OCI-LY3 (cell line): Measurements from ENCODE around the gene GPR146.

Experiments
- H2AFZ ChIP-seq: fragments of 200-600, 300-600 bp; shearing (Covaris generic); 2 replicates; pipeline ENCODE4 v1.6.0; 2014; ENCODE audit warnings: antibody characterized with exemption, low read depth, low read length
- H3K27ac ChIP-seq: fragments of 200-600, 300-600 bp; sonication (generic); 2 replicates; pipeline ENCODE4 v1.5.1; 2014; ENCODE audit warnings: mild to moderate bottlenecking, low read length, moderate library complexity, mixed read lengths
- H3K27me3 ChIP-seq: fragments of 200-600, 300-600 bp; sonication (generic); 2 replicates; pipeline ENCODE4 v1.6.1; 2014; ENCODE audit warnings: low read depth, low read length, mixed read lengths
- H3K36me3 ChIP-seq: fragments of 200-600, 300-600 bp; sonication (generic); replicated peaks from 2 replicates; pipeline ENCODE3; 2014; ENCODE audit warnings: low read depth, low read length, mixed read lengths
- H3K4me1 ChIP-seq: fragments of 300-600, 200-600 bp; sonication (generic); 2 replicates; pipeline ENCODE4 v1.6.1; 2014; ENCODE audit warnings: low read length, mixed read lengths
- H3K4me2 ChIP-seq: fragments of 200-600, 300-600 bp; sonication (generic); 2 replicates; pipeline ENCODE4 v1.6.1; 2014; ENCODE audit warnings: low read length, mixed read lengths
- H3K4me3 ChIP-seq: fragments of 300-600, 200-600 bp; sonication (generic); 2 replicates; pipeline ENCODE4 v1.5.1; 2014; ENCODE audit warnings: antibody characterized with exemption, mild to moderate bottlenecking, low read length, moderate library complexity
- H3K79me2 ChIP-seq: fragments of 300-600, 200-600 bp; shearing (Covaris generic); 2 replicates; pipeline ENCODE4 v1.6.1; 2014; ENCODE audit warnings: mild to moderate bottlenecking, low read length, mixed read lengths
- H3K9ac ChIP-seq: fragments of 300-600, 200-600 bp; shearing (Covaris generic); 2 replicates; pipeline ENCODE4 v1.6.0; 2014; ENCODE audit warnings: mild to moderate bottlenecking, low read length, moderate library complexity
- H3K9me3 ChIP-seq: fragments of 200-600, 300-600 bp; shearing (Covaris generic); 2 replicates; pipeline ENCODE4 v1.6.1; 2014; ENCODE audit warnings: low read length, mixed read lengths; ENCODE audit not compliant: insufficient read depth
- H4K20me1 ChIP-seq: fragments of 200-600, 300-600 bp; sonication (generic); 2 replicates; pipeline ENCODE4 v1.6.1; 2016; ENCODE audit warnings: low read length, mixed read lengths; ENCODE audit not compliant: insufficient read depth
- EZH2phosphoT487 ChIP-seq: fragments of 200-600 bp; shearing (Covaris generic); IDR thresholded peaks from 2 replicates; pipeline ENCODE4 v1.6.1; 2018; ENCODE audit warnings: antibody characterized with exemption, mixed run types, low read depth
- TF ChIP-seq, protein P1 (sequence below): fragments of 200-600, 300-600 bp; sonication (generic); IDR thresholded peaks from 2 replicates; pipeline ENCODE4 v1.5.1; 2014; ENCODE audit warnings: antibody characterized with exemption, low read length, low read depth

GPR146 gene

DNA sequence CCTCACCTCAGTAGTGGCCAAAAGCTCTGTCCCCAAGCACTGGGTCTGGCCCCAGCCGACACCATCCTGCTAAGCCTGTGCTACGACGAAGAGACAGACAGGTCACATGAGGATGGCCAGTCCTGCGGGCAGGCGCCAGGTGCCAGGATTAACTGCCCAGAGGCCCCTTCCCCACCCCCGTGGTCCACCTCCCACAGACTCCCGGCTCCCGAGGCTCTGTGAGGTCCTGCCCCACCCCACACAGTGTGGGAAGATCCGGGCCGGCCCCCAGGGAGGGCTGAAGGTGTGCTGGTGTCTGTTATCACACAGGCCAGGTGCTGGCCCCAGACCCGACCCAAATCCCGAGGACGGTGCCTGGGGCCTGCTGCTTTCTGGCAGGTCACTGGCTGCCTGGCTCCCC, 34.1 kb upstream of the GPR146 start:
- TF ChIP-seq, protein P1, sequence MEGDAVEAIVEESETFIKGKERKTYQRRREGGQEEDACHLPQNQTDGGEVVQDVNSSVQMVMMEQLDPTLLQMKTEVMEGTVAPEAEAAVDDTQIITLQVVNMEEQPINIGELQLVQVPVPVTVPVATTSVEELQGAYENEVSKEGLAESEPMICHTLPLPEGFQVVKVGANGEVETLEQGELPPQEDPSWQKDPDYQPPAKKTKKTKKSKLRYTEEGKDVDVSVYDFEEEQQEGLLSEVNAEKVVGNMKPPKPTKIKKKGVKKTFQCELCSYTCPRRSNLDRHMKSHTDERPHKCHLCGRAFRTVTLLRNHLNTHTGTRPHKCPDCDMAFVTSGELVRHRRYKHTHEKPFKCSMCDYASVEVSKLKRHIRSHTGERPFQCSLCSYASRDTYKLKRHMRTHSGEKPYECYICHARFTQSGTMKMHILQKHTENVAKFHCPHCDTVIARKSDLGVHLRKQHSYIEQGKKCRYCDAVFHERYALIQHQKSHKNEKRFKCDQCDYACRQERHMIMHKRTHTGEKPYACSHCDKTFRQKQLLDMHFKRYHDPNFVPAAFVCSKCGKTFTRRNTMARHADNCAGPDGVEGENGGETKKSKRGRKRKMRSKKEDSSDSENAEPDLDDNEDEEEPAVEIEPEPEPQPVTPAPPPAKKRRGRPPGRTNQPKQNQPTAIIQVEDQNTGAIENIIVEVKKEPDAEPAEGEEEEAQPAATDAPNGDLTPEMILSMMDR, result no peak
- TF ChIP-seq EZH2phosphoT487, result no peak
- no peak overlapping the region for H2AFZ ChIP-seq
- no peaks in the 10 kb centered on the region for H4K20me1 ChIP-seq
- no peaks in the 10 kb centered on the region for H3K36me3 ChIP-seq
- H3K9ac ChIP-seq, result no peak overlapping the region
- H3K4me3 ChIP-seq, result no peak overlapping the region
- H3K79me2 ChIP-seq, result no peaks in the 10 kb centered on the region
- H3K4me2 ChIP-seq, result no peak overlapping the region
- H3K9me3 ChIP-seq, result no peaks in the 10 kb centered on the region
- no peak overlapping the region for H3K27ac ChIP-seq
- H3K27me3 ChIP-seq, result no peaks in the 10 kb centered on the region
- H3K4me1 ChIP-seq, result no peaks in the 10 kb centered on the region

DNA sequence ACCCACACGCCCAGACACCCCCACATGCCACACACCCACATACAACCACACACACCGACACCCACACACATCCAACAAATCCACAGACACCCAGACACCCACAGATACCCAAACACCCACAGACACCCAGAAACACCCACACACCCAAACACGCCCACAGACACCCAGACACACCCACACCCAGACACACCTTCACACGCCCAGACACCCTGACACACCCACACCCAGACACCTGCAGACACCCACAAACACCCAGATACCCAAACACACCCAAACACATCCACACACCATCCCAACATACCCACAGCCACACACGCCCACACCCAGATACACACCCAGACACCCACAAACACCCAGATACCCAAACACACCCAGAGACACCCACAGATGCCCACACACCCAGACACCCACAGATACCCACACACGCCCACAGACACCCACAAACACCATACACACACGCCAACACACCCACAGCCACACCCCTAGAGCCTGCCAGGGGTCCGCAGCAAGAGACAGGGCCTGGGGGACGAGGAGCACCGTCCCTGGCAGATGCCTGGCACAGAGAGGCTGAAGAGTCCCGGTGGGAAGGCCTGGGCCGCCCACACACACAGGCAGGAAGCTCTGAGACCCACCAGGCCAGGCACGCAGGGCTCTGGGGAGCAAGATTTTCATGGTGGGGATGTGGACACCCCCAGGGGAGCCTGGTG, 32.9 kb upstream of the GPR146 start:
- no peak overlapping the region for H3K27ac ChIP-seq
- no peak overlapping the region for H3K9ac ChIP-seq
- no peak overlapping the region for H3K4me3 ChIP-seq
- no peaks in the 10 kb centered on the region for H3K27me3 ChIP-seq
- H3K4me2 ChIP-seq, result no peak overlapping the region
- TF ChIP-seq, protein P1, result no peak
- TF ChIP-seq EZH2phosphoT487, result no peak
- no peaks in the 10 kb centered on the region for H3K79me2 ChIP-seq
- no peak overlapping the region for H2AFZ ChIP-seq
- no peaks in the 10 kb centered on the region for H3K36me3 ChIP-seq
- no peaks in the 10 kb centered on the region for H3K4me1 ChIP-seq
- H4K20me1 ChIP-seq, result no peaks in the 10 kb centered on the region
- no peaks in the 10 kb centered on the region for H3K9me3 ChIP-seq

DNA sequence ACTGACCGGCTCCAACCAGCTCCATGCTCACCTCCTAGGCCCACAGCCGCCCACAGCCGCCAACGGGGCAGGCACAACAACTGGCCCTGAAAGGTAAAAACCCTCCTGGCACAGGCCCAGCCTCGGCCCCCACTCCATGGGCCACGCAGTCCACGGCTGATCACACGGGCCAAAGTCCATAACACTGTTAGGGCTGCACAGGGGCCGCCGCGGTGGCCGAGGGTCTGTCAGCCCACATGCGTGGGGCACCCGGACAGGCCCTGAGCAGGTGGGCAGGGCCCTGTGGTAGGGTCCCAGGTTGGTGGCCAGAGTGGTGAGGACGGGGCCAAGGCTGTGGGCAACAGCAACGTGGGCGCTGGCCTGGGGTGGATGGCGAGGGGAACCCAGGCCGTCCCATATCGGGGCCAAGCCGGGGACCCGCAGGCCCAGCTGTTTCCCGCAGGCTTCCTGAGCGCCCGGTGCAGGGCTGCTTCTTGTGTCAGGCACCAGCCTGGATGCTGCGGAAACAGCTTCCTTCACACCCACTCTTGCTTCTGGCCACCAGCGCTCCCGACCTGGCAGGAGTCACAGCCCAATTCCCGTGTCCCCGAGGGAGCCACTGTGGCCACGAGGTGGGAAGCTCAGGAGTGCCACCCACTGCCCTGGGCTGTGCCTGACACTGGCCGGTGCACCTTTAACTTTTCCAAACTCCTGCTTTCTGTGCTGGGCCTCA, 32.2 kb upstream of the GPR146 start:
- no peaks in the 10 kb centered on the region for H3K36me3 ChIP-seq
- no peaks in the 10 kb centered on the region for H3K9me3 ChIP-seq
- no peak overlapping the region for H3K27ac ChIP-seq
- H3K27me3 ChIP-seq, result no peaks in the 10 kb centered on the region
- H3K4me3 ChIP-seq, result no peak overlapping the region
- H2AFZ ChIP-seq, result no peak overlapping the region
- H3K4me1 ChIP-seq, result no peaks in the 10 kb centered on the region
- no peak overlapping the region for H3K9ac ChIP-seq
- H3K79me2 ChIP-seq, result no peaks in the 10 kb centered on the region
- TF ChIP-seq, protein P1, result no peak
- TF ChIP-seq EZH2phosphoT487, result no peak
- no peaks in the 10 kb centered on the region for H4K20me1 ChIP-seq
- no peak overlapping the region for H3K4me2 ChIP-seq

DNA sequence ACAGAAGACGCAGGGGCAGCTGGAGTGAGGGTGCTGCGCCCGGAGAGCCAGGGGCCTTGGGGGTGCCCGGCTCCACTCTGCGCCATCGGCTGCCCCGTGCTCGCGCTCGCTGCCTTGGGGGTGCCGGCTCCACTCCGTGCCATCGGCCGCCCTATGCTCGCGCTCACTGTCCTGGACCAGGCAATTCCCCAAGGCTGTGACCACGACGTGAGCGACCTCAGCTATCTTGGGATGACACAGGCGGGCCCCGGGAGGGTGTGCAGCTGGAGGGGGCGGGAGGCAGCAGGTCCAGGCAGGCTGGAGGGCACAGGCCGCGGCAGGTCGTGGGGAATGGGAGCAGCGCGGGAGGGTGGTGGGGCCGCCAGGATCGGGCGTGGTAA, 31.6 kb upstream of the GPR146 start:
- H3K9ac ChIP-seq, result no peak overlapping the region
- no peaks in the 10 kb centered on the region for H3K36me3 ChIP-seq
- no peak overlapping the region for H2AFZ ChIP-seq
- no peaks in the 10 kb centered on the region for H3K27me3 ChIP-seq
- no peaks in the 10 kb centered on the region for H3K4me1 ChIP-seq
- H3K9me3 ChIP-seq, result no peaks in the 10 kb centered on the region
- no peak overlapping the region for H3K4me3 ChIP-seq
- H4K20me1 ChIP-seq, result no peaks in the 10 kb centered on the region
- no peak overlapping the region for H3K27ac ChIP-seq
- no peaks in the 10 kb centered on the region for H3K79me2 ChIP-seq
- H3K4me2 ChIP-seq, result no peak overlapping the region
- no peak for TF ChIP-seq EZH2phosphoT487
- TF ChIP-seq, protein P1, result no peak
